Trophoblast cell (in vitro differentiated cells and primary cell): ENCODE measurements around the gene TXLNB.
"Not testable (repeated sequence)": the region's sequence is repeated elsewhere in the genome, so short reads cannot be mapped to it uniquely, and the experiment has no call there.

Experiments used
- DNase-seq, 2 donors: peaks; one replicate each; pipeline ENCODE4 v3.0.0-alpha.2; 2016
- H2AFZ ChIP-seq: 2 replicates; pipeline ENCODE4 v1.6.1; 2013; ENCODE audit warnings: low read length, moderate library complexity, mild to moderate bottlenecking; ENCODE audit not compliant: insufficient read depth, poor library complexity
- H2AK5ac ChIP-seq: 2 replicates; pipeline ENCODE4 v1.6.1; 2013; ENCODE audit warnings: mild to moderate bottlenecking, low read length
- H2BK120ac ChIP-seq: 2 replicates; pipeline ENCODE4 v1.6.1; 2013; ENCODE audit warnings: low read length, mild to moderate bottlenecking, moderate library complexity; ENCODE audit not compliant: insufficient read depth, poor library complexity
- H2BK12ac ChIP-seq: 2 replicates; pipeline ENCODE4 v1.6.1; 2013; ENCODE audit warnings: mild to moderate bottlenecking, low read length, moderate library complexity
- H2BK5ac ChIP-seq: 2 replicates; pipeline ENCODE4 v1.6.1; 2013; ENCODE audit warnings: low read length, low read depth, moderate library complexity, mild to moderate bottlenecking; ENCODE audit not compliant: poor library complexity
- H3K14ac ChIP-seq: 2 replicates; pipeline ENCODE4 v1.6.1; 2013; ENCODE audit warnings: mild to moderate bottlenecking, low read length
- H3K18ac ChIP-seq: 2 replicates; pipeline ENCODE4 v1.6.1; 2013; ENCODE audit warnings: mild to moderate bottlenecking, low read length
- H3K23ac ChIP-seq: 2 replicates; pipeline ENCODE4 v1.6.1; 2013; ENCODE audit warnings: low read length
- H3K27ac ChIP-seq: 2 replicates; pipeline ENCODE4 v1.5.1; 2013; ENCODE audit warnings: low read depth, mild to moderate bottlenecking, inconsistent platforms, low read length, moderate library complexity
- H3K27me3 ChIP-seq: 2 replicates; pipeline ENCODE4 v1.6.1; 2013; ENCODE audit warnings: inconsistent platforms, mild to moderate bottlenecking, low read length, moderate library complexity; ENCODE audit not compliant: insufficient read depth
- H3K36me3 ChIP-seq, 2 experiments: 1 replicate in 1 of 2; 2 replicates in 1 of 2; pipeline ENCODE4 v1.6.1; 2013; ENCODE audit warnings: low read length in 2 of 2, mild to moderate bottlenecking in 2 of 2, moderate library complexity in 1 of 2; ENCODE audit not compliant: insufficient read depth in 2 of 2, control insufficient read depth in 1 of 2
- H3K4ac ChIP-seq: 2 replicates; pipeline ENCODE4 v1.6.1; 2013; ENCODE audit warnings: low read depth, mild to moderate bottlenecking, low read length, moderate library complexity
- H3K4me1 ChIP-seq, 2 experiments: 1 replicate in 1 of 2; 2 replicates in 1 of 2; pipeline ENCODE4 v1.6.1; 2013; ENCODE audit warnings: low read length in 2 of 2, mild to moderate bottlenecking in 2 of 2, moderate library complexity in 1 of 2; ENCODE audit not compliant: insufficient read depth in 2 of 2, control insufficient read depth in 1 of 2
- H3K4me2 ChIP-seq: 2 replicates; pipeline ENCODE4 v1.6.1; 2013; ENCODE audit warnings: inconsistent platforms, mild to moderate bottlenecking, low read length, moderate library complexity
- H3K4me3 ChIP-seq: 2 replicates; pipeline ENCODE4 v1.5.1; 2013; ENCODE audit warnings: mild to moderate bottlenecking, low read depth, low read length, inconsistent platforms
- H3K79me1 ChIP-seq: one replicate; pipeline ENCODE4 v1.6.1; 2013; ENCODE audit warnings: low read length
- H3K79me2 ChIP-seq: 2 replicates; pipeline ENCODE4 v1.6.1; 2013; ENCODE audit warnings: low read length, mild to moderate bottlenecking; ENCODE audit not compliant: control insufficient read depth, insufficient read depth, poor library complexity
- H3K9ac ChIP-seq: 2 replicates; pipeline ENCODE4 v1.6.1; 2013; ENCODE audit warnings: mild to moderate bottlenecking, low read length
- H3K9me3 ChIP-seq: 2 replicates; pipeline ENCODE4 v1.6.1; 2013; ENCODE audit warnings: low read depth, mild to moderate bottlenecking, control low read depth, inconsistent platforms, low read length; ENCODE audit not compliant: insufficient read depth
- H4K12ac ChIP-seq: 2 replicates; pipeline ENCODE4 v1.6.1; 2013; ENCODE audit warnings: low read depth, mild to moderate bottlenecking, low read length, moderate library complexity
- H4K8ac ChIP-seq: 2 replicates; pipeline ENCODE4 v1.6.1; 2013; ENCODE audit warnings: low read depth, mild to moderate bottlenecking, low read length, moderate library complexity
- H4K91ac ChIP-seq: one replicate; pipeline ENCODE4 v1.6.1; 2013; ENCODE audit warnings: low read depth, mild to moderate bottlenecking, low read length, moderate library complexity
- WGBS: extraction: QIAGEN DNeasy Blood & Tissue Kit; methylation state at CpG from one replicate; pipeline ENCODE4 v1.1.7; 2013; ENCODE audit warnings: missing lambda C conversion rate; ENCODE audit not compliant: insufficient read length, insufficient coverage; ENCODE audit errors: extremely low coverage; 5-methylcytosine and 5-hydroxymethylcytosine counted together

Gene TXLNB

DNA sequence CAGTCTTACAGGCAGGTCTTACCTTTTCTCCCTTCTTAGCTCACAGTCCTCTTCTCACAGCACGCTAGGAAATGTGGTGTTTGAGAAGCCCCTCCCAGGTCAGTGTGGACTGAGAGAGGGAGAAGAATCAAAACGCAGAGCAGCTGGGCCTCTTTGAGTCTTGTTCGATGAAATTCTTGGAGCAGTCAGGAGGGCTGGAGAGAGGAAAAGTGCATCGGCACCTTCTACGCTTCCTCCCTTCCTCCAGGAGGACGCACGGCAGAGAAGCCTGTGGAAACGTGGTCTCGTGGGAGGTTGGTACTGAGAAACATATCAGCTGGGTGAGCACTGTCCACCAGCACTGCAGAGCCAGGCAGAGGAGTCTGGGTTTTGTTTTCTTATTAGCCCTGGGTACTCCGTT, 52.7 kb downstream of the TXLNB start:
- H2BK120ac ChIP-seq, result no peak overlapping the region
- no peak overlapping the region for H4K12ac ChIP-seq
- H3K9me3 ChIP-seq, result peaks cover 4% of the 10 kb centered on the region

GRCh38 chr6:139236105-139236504, 55.7 kb downstream of the TXLNB start:
- no peak overlapping the region for H3K9ac ChIP-seq
- H3K79me2 ChIP-seq, result no peaks in the 10 kb centered on the region
- H3K14ac ChIP-seq, result no peak overlapping the region
- H4K8ac ChIP-seq, result no peak overlapping the region
- H2BK12ac ChIP-seq, result no peak overlapping the region
- H4K91ac ChIP-seq, result no peak overlapping the region
- no peak overlapping the region for H3K4ac ChIP-seq
- H3K4me2 ChIP-seq, result no peak overlapping the region
- no peak overlapping the region for H3K27ac ChIP-seq
- H4K12ac ChIP-seq, result no peak overlapping the region
- no peak overlapping the region for H3K18ac ChIP-seq
- H2BK120ac ChIP-seq, result no peak overlapping the region
- no peak for DNase-seq
- no peaks in the 10 kb centered on the region for H3K27me3 ChIP-seq
- H3K36me3 ChIP-seq, result no peaks in the 10 kb centered on the region
- H2BK5ac ChIP-seq, result no peak overlapping the region
- H3K4me1 ChIP-seq, result no peaks in the 10 kb centered on the region
- H2AFZ ChIP-seq, result no peak overlapping the region
- no peak overlapping the region for H3K4me3 ChIP-seq
- H3K9me3 ChIP-seq, result peaks cover 4% of the 10 kb centered on the region
- H3K23ac ChIP-seq, result no peak overlapping the region
- no CpG with 5 or more reads among the region's 5 CpGs for WGBS
- no peaks in the 10 kb centered on the region for H3K79me1 ChIP-seq
- no peak overlapping the region for H2AK5ac ChIP-seq

More for the DNA sequence above, 52.7 kb downstream of the TXLNB start:
- Histone ChIP-seq H3K27ac (no peak overlapping the region), H3K4me1 (no peaks in the 10 kb centered on the region), H2BK12ac (no peak overlapping the region), H2AK5ac (no peak overlapping the region), H3K4me3 (no peak overlapping the region), H3K36me3 (no peaks in the 10 kb centered on the region), H3K9ac (no peak overlapping the region), H3K14ac (no peak overlapping the region), H4K8ac (no peak overlapping the region), H2BK5ac (no peak overlapping the region), H3K18ac (no peak overlapping the region), H3K79me2 (no peaks in the 10 kb centered on the region), H3K79me1 (no peaks in the 10 kb centered on the region), H4K91ac (no peak overlapping the region), H2AFZ (no peak overlapping the region), H3K4ac (no peak overlapping the region), H3K27me3 (no peaks in the 10 kb centered on the region), H3K4me2 (no peak overlapping the region), H3K23ac (no peak overlapping the region)
- no CpG with 5 or more reads among the region's 10 CpGs for WGBS
- no peak for DNase-seq

- no peak for DNase-seq
- no CpG with 5 or more reads among the region's 12 CpGs for whole genome bisulfite sequencing
These were observed 56.1 kb downstream of the TXLNB start for GRCh38 chr6:139235661-139236060.

DNA sequence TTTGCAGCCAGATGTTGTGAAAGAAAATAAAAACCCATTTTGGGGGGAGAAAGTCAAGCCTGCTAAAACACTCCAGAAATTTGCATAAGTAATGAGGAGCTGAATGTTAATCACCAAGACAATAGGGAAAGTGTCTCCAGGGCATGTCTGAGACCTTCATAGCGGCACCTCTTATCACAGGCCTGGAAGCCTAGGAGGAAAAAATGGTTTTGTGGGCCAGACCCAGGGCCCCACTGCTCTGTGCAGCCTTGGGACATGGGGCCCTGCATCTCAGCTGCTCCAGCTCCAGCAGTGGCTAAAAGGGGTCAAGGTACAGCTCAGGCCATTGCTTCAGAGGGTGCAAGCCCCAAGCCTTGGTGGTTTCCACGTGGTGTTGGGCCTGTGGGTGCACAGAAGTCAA, 57.6 kb downstream of the TXLNB start:
- not testable (repeated sequence) for H2AFZ ChIP-seq, H3K9ac ChIP-seq, DNase-seq, H3K36me3 ChIP-seq, H3K18ac ChIP-seq, H2BK5ac ChIP-seq, H3K4me2 ChIP-seq, H3K79me1 ChIP-seq, H3K4me3 ChIP-seq, H4K91ac ChIP-seq, H2BK120ac ChIP-seq, H3K4me1 ChIP-seq, H3K14ac ChIP-seq, H3K9me3 ChIP-seq, H3K79me2 ChIP-seq, H3K27me3 ChIP-seq, H2BK12ac ChIP-seq, H3K27ac ChIP-seq, H4K8ac ChIP-seq, H3K4ac ChIP-seq, H4K12ac ChIP-seq, H2AK5ac ChIP-seq, H3K23ac ChIP-seq
- no CpG with 5 or more reads among the region's 2 CpGs for WGBS

More at GRCh38 chr6:139235661-139236060, 56.1 kb downstream of the TXLNB start:
- Histone ChIP-seq H2BK120ac (no peak overlapping the region), H4K12ac (no peak overlapping the region), H3K27ac (no peak overlapping the region), H3K79me2 (no peaks in the 10 kb centered on the region), H3K36me3 (no peaks in the 10 kb centered on the region), H3K4me2 (no peak overlapping the region), H3K79me1 (no peaks in the 10 kb centered on the region), H3K4me3 (no peak overlapping the region), H3K27me3 (no peaks in the 10 kb centered on the region), H2AFZ (no peak overlapping the region), H3K4ac (no peak overlapping the region), H3K9me3 (peaks cover 4% of the 10 kb centered on the region), H3K9ac (no peak overlapping the region), H2AK5ac (no peak overlapping the region), H3K18ac (no peak overlapping the region), H3K14ac (no peak overlapping the region), H2BK5ac (no peak overlapping the region), H3K4me1 (no peaks in the 10 kb centered on the region), H3K23ac (no peak overlapping the region), H4K8ac (no peak overlapping the region), H4K91ac (no peak overlapping the region), H2BK12ac (no peak overlapping the region)
